Esophagus squamous epithelium (tissue), 4 donors: ENCODE measurements around the gene PGM5.
"Not testable (repeated sequence)": the region's sequence is repeated elsewhere in the genome, so short reads cannot be mapped to it uniquely, and the experiment has no call there.

Experiments used
- CTCF ChIP-seq, 6 experiments: fragments of 450-650 bp in 4 of 6; fragments of 200-600 bp in 2 of 6; sonication (generic) in 2 of 6; IDR thresholded peaks; one replicate each; pipeline ENCODE4 v1.5.1; 2016 to 2019; ENCODE audit warnings: antibody characterized with exemption in 6 of 6, mild to moderate bottlenecking in 4 of 6, moderate library complexity in 4 of 6
- POLR2A ChIP-seq, 4 donors: fragments of 450-650 bp; IDR thresholded peaks; one replicate each; pipeline ENCODE4 v1.6.1; 2017; ENCODE audit warnings: antibody characterized with exemption in 4 of 4, mild to moderate bottlenecking in 4 of 4, moderate library complexity in 3 of 4

GRCh38 chr9:68338000-68338399, 18.4 kb upstream of the PGM5 start:
- not testable (repeated sequence) for TF ChIP-seq CTCF, POLR2A (IDR thresholded peaks at IDR 0.05)
